K562 (cell line): Measurements from ENCODE around the gene SGSM2. TPM values are rescaled to one million over a fixed set of nuclear protein-coding genes. Genes with fewer than 3 reads are reported as not detected.
A peak's percentile ranks its signal among the peaks of the same experiment; 100 is the strongest.

Experiments used
- DDX20 ChIP-seq: fragments of 450-650 bp; IDR thresholded peaks from 2 replicates; pipeline ENCODE4 v1.6.1; 2016; ENCODE audit warnings: missing genetic modification characterization, low read depth, mild to moderate bottlenecking, missing compliant biosample characterization, moderate library complexity
- GABPA ChIP-seq: fragments of 200-800 bp; sonication (Bioruptor generic); conservative IDR thresholded peaks from 2 replicates; pipeline ENCODE4 v1.6.1; 2016; ENCODE audit warnings: low read depth, missing genetic modification characterization, missing compliant biosample characterization
- MXD1 ChIP-seq: fragments of 250-450 bp; sonication (Bioruptor Pico); IDR thresholded peaks from 2 replicates; pipeline ENCODE4 v1.8.0; 2021; ENCODE audit warnings: borderline replicate concordance, mild to moderate bottlenecking, moderate library complexity; ENCODE audit not compliant: poor library complexity, severe bottlenecking
- NRF1 ChIP-seq, 2 experiments: fragments of 450-650 bp; IDR thresholded peaks in 1 of 2; conservative IDR thresholded peaks in 1 of 2; 2 replicates each; pipeline ENCODE4 v1.6.1; 2014; ENCODE audit warnings: mild to moderate bottlenecking in 2 of 2
- OTX1 ChIP-seq: fragments of 450-650 bp; formaldehyde crosslinking; IDR thresholded peaks from 2 replicates; pipeline ENCODE4 v1.4.0; 2022; ENCODE audit warnings: mild to moderate bottlenecking
- POLR2AphosphoS2 ChIP-seq: IDR thresholded peaks from 2 replicates; pipeline ENCODE4 v1.6.1; 2012; ENCODE audit warnings: low read length, improper control_type of control experiment
- PPARD ChIP-seq: fragments of 250-450 bp; sonication (Bioruptor Pico); IDR thresholded peaks from 2 replicates; pipeline ENCODE4 v1.8.0; 2022; ENCODE audit warnings: inconsistent platforms, mild to moderate bottlenecking, moderate library complexity
- PTRF ChIP-seq: fragments of 450-650 bp; IDR thresholded peaks from 2 replicates; pipeline ENCODE4 v1.6.1; 2016; ENCODE audit warnings: mild to moderate bottlenecking, missing genetic modification characterization, missing compliant biosample characterization
- RREB1 ChIP-seq: fragments of 250-450 bp; sonication (Bioruptor Pico); IDR thresholded peaks from 2 replicates; pipeline ENCODE4 v1.4.0; 2020
- SMAD4 ChIP-seq: fragments of 250-450 bp; sonication (Bioruptor Pico); conservative IDR thresholded peaks from 2 replicates; pipeline ENCODE4 v1.8.0; 2021; ENCODE audit warnings: inconsistent platforms, mild to moderate bottlenecking, moderate library complexity
- SMARCC2 ChIP-seq: fragments of 450-650 bp; IDR thresholded peaks from 2 replicates; pipeline ENCODE4 v1.6.1; 2017; ENCODE audit warnings: antibody characterized with exemption, moderate library complexity, mild to moderate bottlenecking, low read depth
- SMARCE1 ChIP-seq: fragments of 450-650 bp; IDR thresholded peaks from 2 replicates; pipeline ENCODE4 v1.7.1; 2016; ENCODE audit warnings: mild to moderate bottlenecking
- STAG1 ChIP-seq: sonication (generic); formaldehyde crosslinking; IDR thresholded peaks from 2 replicates; pipeline ENCODE4 v1.5.0; 2020; ENCODE audit warnings: missing genetic modification reagents, borderline replicate concordance
- THAP7 ChIP-seq: fragments of 250-450 bp; sonication (Bioruptor Pico); IDR thresholded peaks from 2 replicates; pipeline ENCODE4 v1.5.0; 2021
- ZBTB26 ChIP-seq: fragments of 450-650 bp; formaldehyde crosslinking; IDR thresholded peaks from 2 replicates; pipeline ENCODE4 v1.4.0; 2022; ENCODE audit warnings: missing genetic modification characterization
- ZFP36 ChIP-seq: fragments of 150-350 bp; IDR thresholded peaks from 2 replicates; pipeline ENCODE4 v1.6.1; 2018; ENCODE audit warnings: low read length, low read depth; ENCODE audit not compliant: partially characterized antibody
- ZKSCAN1 ChIP-seq: fragments of 150-350 bp; IDR thresholded peaks from 2 replicates; pipeline ENCODE4 v1.6.1; 2016; ENCODE audit warnings: low read depth, low read length
- polyA plus RNA-seq, 8 experiments: library from polyadenylated mRNA; depleted of rRNA in 4 of 8; stranded (reverse) in 5 of 8; unstranded in 3 of 8; fragments of >200 nt; fragmentation: Nextera tagmentation in 2 of 8; fragmentation: Illumina TruSeq in 1 of 8; extraction: Ambion mirVana in 2 of 8; extraction: Trizol in 1 of 8; gene quantifications; 2 replicates each; pipeline versions ENCODE4 v1.2.1 to v1.2.3, GENCODE V29; 2011 to 2014; ENCODE audit warnings: inconsistent platforms in 1 of 8, missing spikeins in 1 of 8
- total RNA-seq, 7 experiments: library from RNA; depleted of rRNA in 6 of 7; stranded (reverse); fragments of >200 nt in 6 of 7; fragmentation: Illumina TruSeq in 2 of 7; extraction: Trizol in 2 of 7; gene quantifications; 2 replicates each; pipeline versions ENCODE4 v1.2.1 to v1.2.3, GENCODE V29; 2011 to 2021; ENCODE audit warnings: low replicate concordance in 1 of 7
- TF ChIP-seq, protein P1 (sequence below): sonication (generic); IDR thresholded peaks from 2 replicates; pipeline ENCODE4 v1.6.1; 2016

Gene SGSM2
- total and polyA plus RNA-seq, 9 of the 15 experiments (the other 6 are each of a cell fraction or from before 2014, with no cell fraction given): 0.20 to 26.3 (median 14.8) TPM

DNA sequence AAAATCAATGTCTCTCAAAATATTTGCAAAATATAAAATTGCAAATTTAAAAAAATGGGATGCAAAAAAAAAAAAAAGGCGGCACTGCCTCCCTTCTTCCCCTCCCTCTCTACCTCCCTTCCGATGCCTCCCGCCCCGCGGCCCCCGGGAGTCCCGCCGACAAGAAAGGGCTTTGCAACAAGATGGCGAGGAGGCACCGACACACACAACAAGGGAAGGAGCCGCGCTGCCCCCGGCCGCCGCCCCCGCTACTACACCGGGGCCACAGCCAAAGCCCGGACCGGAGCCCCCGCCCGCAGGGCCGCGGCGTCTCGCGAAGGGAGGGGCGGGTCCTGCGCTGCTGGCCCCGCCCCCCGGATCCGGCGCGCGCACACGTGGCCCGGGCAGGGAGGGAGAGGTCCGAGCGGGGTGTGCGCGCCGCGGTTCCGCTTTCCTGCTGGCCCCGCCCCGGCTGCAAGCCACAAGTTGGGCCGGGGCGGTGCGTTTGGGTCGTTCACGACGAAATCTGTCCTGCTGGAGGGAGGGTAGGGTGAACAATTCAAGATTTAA is 63.6 kb downstream of the SGSM2 start, which contains the start of gene MNT (continued):
- TF ChIP-seq STAG1 (CRISPR knock-in tag) (no peak), PPARD (CRISPR knock-in tag) (no peak), PTRF (tag) (no peak), POLR2AphosphoS2 (no peak), SMARCC2 (no peak), ZKSCAN1 (peak; percentile 17; the same call in 1 of the 2 replicates), OTX1 (no peak), ZBTB26 (no peak), THAP7 (no peak), SMAD4 (no peak; the same call in 1 of the 2 replicates), MXD1 (peak; percentile 35), DDX20 (tag) (no peak), ZFP36 (no peak), NRF1 (conservative IDR thresholded peaks at IDR 0.05 in 1 of 2, IDR thresholded peaks at IDR 0.05 in 1 of 2) (peak; percentile 86 to 87), RREB1 (CRISPR knock-in tag) (no peak), GABPA (tag) (peak; percentile 40; the same call in 1 of the 2 replicates), SMARCE1 (no peak)
- TF ChIP-seq, protein P1, sequence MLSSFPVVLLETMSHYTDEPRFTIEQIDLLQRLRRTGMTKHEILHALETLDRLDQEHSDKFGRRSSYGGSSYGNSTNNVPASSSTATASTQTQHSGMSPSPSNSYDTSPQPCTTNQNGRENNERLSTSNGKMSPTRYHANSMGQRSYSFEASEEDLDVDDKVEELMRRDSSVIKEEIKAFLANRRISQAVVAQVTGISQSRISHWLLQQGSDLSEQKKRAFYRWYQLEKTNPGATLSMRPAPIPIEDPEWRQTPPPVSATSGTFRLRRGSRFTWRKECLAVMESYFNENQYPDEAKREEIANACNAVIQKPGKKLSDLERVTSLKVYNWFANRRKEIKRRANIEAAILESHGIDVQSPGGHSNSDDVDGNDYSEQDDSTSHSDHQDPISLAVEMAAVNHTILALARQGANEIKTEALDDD: no peak
